ENCODE data around the gene S1PR3.

The S1PR3 gene

DNA sequence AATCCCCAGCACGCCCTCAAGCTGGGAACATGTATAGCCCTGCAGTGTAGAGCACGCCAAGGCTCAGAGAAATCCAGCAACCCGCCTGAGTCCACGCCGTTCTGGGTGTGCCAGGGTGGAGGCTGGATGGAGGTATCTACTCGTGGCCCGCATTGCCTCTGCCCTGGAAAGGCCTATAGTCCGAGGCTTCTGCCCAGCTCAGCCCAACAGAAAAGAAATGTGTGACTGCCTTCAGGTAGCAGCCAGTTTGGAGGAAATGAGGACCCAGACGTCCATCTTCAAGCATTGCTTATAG lies 18.2 kb downstream of the S1PR3 start:
- DNase-seq (ENCODE audit: low read depth in 2 of 2), result no peak

DNA sequence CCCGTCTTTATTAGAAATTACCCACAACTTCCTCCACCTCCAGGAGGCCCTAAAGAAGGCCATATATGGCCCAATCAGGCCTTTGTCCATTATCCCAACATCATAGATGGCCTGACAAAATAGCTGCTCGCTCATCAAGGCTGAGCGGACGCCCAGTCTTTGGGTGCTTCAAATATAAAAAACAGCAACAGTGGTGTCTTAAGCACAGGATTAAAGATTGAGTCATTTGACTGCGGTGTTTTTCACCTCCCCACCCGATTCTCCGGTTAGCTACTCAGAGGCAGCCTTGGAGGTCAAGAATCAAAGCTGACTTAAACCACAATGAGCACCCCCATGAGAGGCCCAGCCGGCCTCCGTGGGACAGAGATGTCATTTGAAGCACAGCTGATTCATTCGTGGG lies 18.8 kb downstream of the S1PR3 start:
- DNase-seq (ENCODE audit: low read depth in 2 of 2), result no peak

DNA sequence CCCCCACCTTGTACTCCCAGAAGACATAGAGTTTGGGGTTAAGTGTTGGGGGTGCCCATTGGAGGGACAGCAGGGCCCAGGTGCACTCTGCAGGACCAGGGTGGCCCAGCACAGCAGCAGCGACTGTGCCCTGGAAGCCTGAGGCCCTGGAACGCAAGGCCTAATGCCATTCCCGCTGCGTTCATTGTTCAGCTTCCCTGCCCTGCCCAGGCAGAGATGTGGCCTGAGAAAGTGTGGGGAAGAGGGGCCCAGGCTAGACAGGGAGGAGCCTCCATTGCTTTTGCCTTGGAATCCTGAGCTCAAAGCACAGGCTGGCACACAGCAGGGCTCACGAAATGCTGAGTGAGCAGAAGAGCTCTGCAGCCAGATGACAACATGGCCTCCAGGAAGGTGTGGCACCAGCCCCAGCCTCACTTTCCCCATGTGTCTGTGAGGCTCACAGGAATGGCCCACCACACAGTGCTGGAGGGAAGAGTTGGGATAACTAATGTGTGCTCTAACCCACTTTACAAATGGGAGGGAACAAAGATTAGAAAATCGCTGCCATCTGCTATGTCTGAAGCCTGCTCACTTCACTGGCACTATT lies 19.4 kb downstream of the S1PR3 start:
- DNase-seq (ENCODE audit: low read depth in 2 of 2), result no peak

DNA sequence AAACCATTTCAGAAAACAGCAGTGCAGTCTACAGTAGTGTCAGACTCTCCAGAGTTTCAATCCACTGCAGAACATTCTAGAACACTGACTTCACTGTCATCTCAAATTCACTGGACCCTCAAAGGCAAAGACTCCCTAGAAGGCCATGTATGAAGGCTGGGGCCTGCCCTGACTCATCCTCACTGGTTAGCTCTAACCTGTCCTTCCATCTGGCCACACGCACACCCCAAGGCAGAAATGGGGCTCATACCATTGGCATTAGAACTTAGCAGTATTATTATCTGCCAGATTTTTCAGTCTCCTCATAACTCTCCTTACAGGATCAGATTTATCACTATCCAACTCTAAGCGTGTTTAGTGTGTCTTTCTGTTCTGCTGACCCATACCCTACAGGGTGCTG lies 20.4 kb downstream of the S1PR3 start:
- DNase-seq (ENCODE audit: low read depth in 2 of 2), result no peak

DNA sequence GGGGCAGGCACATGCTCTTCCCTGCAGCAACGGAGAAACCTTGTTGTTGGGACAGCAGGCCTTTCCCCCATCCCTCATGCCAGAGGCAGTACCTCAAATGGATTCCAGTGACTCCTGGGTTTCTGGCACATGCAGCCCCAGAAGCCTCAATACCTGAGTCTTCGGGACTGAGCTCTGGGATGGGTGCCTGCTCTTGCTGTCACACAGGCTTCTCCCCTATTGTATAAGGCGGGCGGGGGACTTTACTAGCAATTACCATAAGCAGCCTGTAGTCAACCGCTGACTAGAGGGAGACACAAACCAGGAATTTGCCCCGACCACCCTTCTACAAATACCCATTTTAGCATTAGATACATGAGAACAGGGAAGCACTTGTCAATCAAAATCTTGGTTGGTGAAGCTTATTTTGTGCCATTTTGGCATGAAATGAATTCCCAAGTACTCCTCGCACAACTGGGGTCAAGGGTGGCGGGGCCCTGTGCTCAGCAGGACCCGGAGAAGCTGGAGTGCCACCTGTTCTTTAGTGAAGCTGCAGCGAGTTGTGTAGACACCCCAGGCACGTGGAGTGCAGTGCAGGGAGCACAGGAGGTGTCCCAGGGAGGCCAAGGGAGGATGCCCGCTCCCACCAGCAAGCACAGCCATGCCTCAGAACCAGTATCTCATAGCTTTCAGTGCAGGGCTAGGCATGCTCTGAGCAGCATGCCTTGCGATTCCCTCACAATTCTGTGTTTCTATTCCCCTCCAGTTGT lies 21.2 kb downstream of the S1PR3 start:
- no peak for DNase-seq (ENCODE audit: low read depth in 2 of 2)

DNA sequence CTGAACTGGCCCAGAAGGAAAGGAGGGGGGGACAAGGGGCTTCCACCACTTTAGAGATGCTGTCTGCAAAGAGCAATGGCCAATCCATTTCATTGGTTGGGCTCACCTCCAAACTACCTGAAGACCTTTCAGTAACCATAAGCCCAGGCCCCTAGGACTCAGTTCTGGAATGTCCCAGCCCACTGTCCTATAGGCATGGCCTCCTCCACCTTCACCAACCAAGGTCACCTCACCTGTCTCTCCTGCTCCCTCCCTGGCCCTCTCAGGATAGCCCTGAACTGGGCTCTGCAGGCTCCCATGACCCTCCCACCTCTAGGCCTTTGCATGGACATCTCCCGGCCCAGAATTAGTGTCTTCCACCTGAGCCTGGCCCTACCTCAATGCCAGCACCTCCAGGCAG lies 22.4 kb downstream of the S1PR3 start:
- no peak for DNase-seq (ENCODE audit: low read depth in 2 of 2)

DNA sequence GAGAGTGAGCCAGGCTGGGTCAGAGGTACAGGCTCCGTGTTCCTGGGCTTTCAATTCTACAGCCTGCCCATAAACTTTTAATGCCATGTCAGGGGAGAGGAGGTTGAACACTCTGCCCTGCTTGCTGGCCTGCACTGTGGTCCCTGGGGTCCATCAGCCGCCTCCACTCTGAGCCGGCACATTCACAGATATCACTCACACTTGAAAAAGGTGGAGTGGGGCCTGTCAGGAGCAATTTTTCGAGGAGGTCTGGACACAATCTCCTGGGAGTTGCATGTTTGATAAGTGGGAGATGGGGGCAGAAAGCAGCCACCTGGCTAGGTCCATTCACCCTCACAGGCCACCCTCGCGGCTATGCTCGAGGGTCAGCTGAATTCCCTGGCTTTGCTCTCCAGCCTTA lies 22.9 kb downstream of the S1PR3 start:
- DNase-seq (ENCODE audit: low read depth in 2 of 2), result no peak

DNA sequence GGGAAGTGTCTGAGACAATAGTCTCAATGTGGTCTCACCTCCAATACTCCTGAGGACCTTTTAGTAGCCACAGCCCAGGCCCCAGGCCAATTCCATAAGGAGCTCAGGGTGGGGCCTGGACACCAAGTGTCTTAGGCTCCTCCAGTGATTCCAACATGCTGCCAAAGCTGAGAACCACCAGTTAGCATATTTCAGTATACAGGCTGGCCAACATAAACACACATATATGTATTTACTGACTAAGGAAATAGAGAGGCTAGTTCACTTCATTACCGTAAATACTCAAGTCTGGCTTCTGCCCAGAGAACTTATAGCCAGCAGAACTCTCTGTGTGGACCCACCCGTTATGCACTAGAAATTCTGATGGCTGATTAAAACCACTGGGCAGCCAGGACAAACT lies 24.1 kb downstream of the S1PR3 start:
- no peak for DNase-seq (ENCODE audit: low read depth in 2 of 2)

DNA sequence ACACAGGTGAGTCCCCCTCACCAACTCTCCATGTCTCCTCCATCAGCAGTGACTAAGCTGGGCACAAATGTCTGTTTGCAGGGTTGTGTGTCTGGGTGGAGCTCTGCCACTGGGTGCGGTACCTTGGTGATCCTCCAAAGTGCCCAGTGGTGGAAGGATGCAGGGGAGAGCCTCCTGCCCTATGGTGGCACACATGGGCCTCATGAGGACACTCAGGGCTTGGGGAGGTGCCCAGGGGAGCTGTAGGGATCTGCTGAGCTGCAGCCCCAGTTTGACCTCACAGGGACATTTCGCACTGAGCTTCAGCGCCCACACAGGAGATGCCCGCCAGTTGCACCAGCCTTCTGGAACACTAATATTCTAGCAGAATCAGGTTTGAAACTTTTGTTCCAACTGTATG lies 29.5 kb downstream of the S1PR3 start:
- no peak for DNase-seq (ENCODE audit: low read depth in 2 of 2)

DNA sequence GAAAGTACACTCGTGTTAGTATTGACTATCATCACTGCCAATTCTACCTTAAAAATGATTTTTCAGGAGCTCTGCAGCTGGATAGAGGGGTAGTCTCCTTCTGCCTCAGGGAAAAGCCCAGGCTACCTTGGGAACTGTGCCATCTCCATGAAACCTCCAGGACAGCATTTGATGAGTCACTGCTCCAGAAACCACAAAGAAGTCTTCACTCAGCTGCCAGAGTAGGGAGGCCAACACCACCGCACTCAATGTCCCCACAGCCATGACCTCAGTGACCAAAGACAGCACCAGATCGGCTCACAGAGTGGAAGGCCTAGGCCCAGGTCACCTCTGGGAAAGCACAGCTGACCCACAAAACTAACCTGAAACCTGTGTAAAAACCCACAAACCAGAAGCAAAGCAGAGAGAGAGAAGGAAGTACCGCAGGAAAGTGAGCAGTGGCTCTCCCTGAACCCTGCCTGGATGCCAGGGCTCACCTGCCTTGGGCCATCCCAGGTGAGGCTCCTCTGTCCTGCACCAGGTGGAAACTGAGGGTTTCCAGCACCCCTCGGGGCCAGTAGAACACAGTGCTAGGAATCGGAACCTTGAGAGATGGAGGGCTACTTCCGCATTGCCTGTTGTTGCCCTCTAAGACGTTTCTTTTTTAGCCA lies 30.0 kb downstream of the S1PR3 start:
- no peak for DNase-seq (ENCODE audit: low read depth in 2 of 2)

DNA sequence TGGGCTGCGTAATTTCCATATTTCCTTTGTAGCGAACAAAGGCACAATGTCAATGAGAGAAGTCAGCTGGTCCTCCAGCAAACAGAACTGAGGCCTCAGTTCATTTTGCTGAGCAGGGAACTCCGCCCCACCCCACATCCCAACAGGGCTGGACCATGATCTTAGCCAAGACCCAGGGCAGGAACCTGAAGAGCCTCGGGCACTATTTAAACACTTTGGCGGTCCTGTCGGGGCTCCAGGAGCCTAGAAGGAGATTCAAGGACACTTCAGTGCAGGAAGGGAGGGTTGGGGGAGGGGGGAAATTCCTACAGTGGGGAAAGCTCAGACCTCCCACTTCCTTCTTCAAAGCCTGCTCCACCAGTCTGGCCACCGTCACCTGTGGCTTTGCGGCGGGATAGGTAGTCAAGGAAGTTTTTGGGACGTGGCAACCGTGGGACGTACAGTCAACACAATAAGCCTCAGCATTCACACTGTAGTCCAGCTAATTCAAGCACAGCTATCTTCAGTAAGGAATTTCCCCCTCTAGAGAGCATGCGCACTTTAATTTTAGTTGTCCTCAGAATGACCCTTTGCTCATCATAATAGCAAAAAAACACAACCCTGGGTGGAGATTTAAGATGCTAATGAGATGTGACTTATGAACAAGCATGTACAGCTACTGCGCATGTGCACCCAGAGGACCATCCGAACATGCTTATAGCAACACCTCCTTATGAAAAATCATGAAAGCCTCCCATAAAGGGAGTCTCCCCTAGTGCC lies 30.9 kb downstream of the S1PR3 start:
- DNase-seq (ENCODE audit: low read depth in 2 of 2), result no peak

DNA sequence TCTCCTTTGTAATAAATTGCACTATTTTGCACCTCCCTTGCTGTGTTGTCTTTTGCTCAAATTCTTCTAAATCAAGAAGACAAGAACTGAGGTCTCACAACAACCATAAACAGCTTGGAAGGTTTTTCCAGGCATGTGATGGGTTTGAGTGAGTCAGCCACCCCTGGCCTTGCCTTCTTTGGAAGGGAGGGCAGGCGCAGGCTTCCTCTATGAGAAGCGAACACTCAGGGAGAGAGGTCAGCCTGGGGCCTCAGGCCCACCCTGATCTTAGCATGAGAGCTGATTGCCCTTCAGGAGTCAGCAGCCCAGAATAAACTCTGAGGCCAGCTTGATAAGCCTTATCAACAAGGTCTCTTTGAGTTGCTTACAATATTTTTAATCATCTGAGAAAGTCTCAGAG lies 31.6 kb downstream of the S1PR3 start:
- DNase-seq (ENCODE audit: low read depth in 2 of 2), result no peak

DNA sequence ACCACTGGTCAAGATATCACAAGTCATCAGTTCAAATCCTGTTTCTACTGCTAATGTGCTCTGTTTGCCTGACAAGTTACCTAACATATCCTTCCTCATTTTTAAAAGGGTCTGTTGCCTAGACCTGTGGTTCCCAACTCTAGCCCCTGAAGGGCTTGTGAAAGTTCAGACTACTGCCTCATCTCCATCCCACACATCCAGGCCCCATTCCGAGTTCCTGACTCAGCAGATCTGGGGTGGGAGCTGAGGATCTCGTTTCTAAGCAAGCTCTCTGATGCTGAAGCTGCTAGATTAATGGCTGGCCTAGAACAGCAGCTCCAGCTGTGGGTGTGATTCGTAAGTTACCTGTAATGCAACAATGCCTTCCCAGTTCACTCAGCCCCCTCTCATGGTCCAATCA lies 32.5 kb downstream of the S1PR3 start:
- no peak for DNase-seq (ENCODE audit: low read depth in 2 of 2)

DNA sequence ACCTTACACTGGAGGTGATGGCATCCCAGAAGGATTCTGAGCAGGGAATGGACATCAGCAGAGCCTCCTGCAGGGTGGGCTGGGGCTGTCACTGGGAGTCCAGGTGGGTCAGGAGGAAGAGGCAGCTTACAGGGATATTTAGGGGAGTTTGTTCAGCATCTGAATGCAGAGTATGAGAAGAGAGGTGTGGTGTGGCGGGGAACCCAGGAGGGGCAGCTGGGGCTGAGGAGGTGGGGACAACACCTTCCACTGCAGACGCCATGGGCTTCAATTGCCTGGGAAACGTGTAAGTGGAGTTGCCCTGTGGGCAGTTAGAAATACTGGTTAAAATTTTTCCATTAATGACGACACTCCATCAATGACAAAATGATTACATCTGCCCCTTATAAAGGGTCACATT lies 33.5 kb downstream of the S1PR3 start:
- no peak for DNase-seq (ENCODE audit: low read depth in 2 of 2)

DNA sequence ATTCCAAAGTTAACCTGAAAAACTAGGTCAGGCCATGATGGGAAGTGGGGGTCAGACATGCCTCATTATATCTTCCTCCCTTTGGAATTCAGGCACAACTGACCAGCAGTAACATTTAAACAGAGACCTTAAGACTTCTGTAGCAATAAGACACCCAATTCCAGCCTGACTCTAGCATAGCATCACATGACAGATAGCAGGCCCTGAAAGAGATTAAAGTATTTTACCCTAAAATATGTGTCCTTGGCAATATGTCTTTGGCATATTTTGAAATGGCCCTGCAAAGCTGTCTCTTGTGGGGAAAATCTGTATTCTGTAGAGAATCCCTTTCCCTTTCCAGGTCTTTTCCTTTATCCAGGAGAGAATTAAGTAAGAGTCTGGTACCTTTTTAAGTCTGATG lies 34.3 kb downstream of the S1PR3 start:
- no peak for DNase-seq (ENCODE audit: low read depth in 2 of 2)

DNA sequence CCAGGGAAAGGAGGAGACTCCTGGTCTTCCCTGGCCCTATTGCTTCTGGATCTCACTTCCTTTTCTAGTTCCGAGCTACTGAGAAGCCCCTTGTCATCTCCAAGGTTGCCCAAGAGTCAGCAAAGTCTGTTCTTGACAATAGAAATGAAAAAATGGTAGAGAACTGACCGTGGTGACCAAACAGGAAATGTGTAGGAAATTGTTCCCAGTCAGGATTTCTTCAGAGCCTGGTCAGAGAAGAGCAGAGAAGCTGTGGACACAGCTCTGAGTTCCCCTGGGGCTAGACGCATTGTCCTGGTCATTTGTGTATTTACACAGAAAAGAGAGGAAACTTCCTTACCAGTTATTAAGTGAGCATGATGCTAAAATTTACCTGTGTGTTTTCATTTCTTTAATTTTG lies 35.6 kb downstream of the S1PR3 start:
- no peak for DNase-seq (ENCODE audit: low read depth in 2 of 2)

DNA sequence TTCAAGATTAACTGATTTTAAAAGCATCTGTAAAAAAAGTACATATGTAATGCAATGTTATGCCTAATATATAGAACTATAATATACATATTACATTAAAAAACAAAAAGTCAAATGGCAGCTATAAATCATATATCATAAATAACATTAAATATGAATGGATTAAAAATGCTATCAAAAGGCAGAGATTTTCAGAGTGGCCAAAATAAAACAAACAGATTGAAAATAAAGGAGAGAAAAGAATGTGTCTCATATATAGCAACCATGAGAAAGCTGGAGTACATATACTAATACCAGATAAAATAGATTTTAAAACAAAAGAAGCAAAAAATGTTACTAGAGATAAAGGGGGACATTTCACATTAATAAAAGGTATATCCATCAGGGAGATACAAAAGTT lies 38.5 kb downstream of the S1PR3 start:
- DNase-seq (ENCODE audit: low read depth in 2 of 2), result no peak

DNA sequence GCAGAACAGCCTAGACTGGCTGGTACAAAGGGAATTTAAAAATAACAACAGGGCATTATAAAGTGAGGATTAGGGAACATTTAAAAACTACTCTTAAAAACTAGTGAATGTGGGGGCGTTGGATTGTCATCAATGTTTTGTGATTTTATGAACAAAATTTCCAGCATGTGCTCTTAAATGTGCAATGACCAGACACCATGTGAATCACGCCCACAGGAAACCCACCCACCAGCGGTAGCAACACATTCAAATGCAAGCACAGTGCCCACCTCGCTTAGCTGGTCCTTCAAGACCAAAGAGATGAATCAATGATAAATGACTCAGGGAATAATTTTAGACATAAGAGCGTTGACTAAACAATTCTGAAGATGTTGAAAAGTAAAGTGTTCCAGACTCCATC lies 40.9 kb downstream of the S1PR3 start:
- no peak for DNase-seq (ENCODE audit: low read depth in 2 of 2)

DNA sequence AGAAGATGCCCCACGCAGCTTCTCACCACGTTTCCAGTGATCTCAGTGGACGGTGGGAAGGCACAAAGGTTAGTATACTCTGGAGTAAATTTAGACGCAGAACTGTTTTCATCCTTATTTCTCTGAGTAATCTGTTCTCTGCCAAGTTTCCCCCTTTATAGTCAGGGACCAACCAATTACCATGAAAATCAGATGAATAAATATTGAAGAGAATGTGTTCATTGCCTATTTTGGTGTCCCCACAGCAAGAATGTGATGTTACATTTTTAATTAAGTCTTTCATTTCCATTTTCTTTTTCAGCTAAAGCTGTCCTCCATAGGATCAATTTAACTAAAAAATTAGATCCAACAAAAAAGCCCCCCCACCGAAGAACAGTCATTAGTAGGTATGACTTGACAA lies 41.4 kb downstream of the S1PR3 start:
- DNase-seq (ENCODE audit: low read depth in 2 of 2), result no peak

DNA sequence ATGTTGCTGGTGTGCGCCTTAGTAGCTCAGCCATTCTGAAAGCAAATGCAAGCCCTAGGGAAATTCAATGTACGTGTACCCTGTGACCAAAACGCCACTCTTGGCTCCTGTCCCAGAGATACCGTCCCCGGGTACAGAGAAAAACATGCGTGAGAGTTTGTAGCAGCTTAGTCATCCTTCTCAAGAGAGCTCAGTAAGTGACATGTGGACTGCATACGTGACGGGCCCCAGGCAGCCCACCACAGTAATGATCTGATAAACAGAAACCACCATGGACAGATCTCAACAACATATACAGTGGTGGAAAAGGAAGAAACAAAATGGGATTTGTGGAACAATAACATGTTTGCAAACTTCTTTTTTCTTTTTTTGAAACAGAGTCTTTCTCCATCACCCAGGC lies 45.1 kb downstream of the S1PR3 start:
- DNase-seq (ENCODE audit: low read depth in 2 of 2), result no peak

DNA sequence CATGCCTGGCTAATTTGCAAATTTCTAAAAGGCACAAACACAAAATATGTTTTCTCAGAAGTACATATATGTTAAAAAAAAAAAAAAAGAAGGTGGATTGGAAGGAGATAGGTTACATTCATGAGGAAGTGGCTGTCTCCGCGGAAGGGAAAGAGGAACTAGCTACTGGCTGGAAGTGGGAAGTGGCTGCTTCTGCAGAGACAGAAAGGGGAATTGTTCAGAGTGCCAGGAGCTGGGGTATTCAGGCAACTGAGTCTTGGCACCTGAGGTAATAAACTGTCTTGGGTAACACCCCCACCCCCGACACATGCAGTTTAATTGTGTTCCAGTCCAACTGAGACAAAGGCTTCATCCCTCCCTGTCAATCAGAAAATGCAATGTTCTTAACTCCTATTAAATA lies 45.6 kb downstream of the S1PR3 start:
- no peak for DNase-seq (ENCODE audit: low read depth in 2 of 2)

DNA sequence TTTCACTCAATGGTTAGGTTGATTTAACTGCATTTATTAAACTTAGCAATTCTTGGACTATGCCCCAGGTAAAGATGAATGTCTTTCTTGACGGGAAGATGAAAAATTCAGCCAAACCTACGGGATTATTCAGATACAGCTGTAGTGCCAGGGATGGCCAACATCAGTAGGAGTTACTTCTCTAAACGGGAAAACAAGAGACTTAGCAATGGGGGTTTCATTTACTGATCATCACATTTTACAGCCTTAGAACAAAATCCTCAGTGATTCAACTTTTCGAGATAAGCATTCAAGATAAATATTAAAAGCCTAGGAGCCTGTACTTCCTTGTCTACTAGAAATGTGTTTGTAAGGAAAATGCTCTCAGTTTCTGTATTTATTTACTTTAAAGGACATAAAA lies 46.1 kb downstream of the S1PR3 start:
- no peak for DNase-seq (ENCODE audit: low read depth in 2 of 2)

DNA sequence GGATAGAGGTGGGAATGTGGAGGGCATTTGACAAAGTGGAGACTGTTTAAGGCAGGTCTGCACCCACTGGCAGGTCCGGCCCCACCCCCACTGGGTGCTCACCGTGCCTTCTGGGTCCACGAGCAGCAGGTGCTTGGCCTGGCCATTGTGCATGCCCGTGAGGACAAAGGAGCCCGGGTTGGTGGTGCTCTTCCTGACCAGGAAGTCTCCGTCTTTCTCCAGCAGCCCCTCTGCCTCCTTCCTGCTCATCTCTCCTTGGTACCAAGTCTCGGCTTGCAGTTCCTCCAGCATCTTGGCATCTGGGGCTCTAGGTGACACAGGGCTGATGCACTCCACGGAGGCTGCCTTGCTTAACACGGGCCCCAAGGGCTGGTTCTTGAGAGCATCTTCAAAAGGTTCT lies 46.6 kb downstream of the S1PR3 start:
- no peak for DNase-seq (ENCODE audit: low read depth in 2 of 2)

Data from stimulated activated CD4-positive, alpha-beta T cell treated with anti-CD3 and anti-CD28 coated beads, Interleukin-15, amount 100 ng/mL, for 48 hours (primary cell).